ENCODE data around the gene PHLDA1.

DNA sequence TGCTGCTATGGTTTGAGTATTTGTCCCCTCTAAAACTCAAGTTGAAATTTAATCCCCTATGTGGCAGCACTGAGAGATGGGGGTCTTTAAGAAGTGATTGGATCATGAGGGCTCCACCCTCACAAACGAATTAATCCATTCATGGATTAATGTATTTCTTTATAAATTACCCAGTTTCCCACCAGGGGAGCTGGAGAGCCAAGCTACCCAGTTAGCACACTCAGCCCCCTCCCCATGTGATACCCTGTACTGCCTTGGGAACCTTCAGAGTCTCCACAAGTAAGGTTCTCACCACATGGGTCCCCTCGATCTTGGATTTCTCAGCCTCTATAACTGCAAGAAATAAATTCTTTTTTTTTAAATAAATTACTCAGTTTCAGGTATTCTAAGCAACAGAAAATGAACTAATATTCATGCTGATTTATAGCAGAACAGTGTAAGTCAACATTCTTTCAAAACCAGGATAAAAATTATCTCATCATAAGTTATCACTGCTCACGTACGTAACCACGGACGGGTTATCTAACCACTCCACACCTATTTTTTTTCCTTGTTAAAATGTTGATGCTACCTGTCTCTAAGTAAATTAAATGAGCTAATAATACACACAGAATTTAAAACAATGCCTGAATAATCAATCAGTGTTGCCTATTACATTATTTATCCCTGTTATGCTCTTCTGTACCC lies 49.3 kb upstream of the PHLDA1 start:
- no peak for TF ChIP-seq POLR2A (IDR thresholded peaks at IDR 0.05; ENCODE audit: low read depth, low read length)
- no peak for TF ChIP-seq TAF1 (IDR thresholded peaks at IDR 0.05; ENCODE audit: low read depth, low read length)
- no peak for TF ChIP-seq POLR2AphosphoS5 (IDR thresholded peaks at IDR 0.05; ENCODE audit: low read depth, low read length)
- TF ChIP-seq PAX5 (IDR thresholded peaks at IDR 0.05; ENCODE audit: insufficient read depth, low read length, severe bottlenecking): no peak
